ENCODE data around the gene ALK.

DNA sequence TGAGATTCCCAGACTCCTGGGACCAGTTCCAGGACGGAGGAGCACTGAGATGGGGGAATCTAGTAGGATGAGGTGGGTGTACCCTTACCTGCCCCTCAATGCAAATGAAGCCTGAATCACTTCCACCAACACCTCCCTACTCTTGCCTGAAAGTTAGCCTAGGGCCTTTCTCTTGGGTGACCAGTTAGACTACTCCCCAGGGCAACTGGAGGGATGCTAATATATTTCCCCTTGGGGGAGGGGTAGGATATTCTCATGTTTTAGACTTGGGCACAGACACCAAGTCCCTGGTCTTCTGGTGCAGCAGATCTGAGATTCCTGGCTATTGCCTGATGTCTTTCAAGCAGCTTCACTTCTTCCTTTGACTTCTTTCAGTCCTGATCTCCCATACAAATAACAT, 334.5 kb downstream of the ALK start:
- TF ChIP-seq, protein P1, sequence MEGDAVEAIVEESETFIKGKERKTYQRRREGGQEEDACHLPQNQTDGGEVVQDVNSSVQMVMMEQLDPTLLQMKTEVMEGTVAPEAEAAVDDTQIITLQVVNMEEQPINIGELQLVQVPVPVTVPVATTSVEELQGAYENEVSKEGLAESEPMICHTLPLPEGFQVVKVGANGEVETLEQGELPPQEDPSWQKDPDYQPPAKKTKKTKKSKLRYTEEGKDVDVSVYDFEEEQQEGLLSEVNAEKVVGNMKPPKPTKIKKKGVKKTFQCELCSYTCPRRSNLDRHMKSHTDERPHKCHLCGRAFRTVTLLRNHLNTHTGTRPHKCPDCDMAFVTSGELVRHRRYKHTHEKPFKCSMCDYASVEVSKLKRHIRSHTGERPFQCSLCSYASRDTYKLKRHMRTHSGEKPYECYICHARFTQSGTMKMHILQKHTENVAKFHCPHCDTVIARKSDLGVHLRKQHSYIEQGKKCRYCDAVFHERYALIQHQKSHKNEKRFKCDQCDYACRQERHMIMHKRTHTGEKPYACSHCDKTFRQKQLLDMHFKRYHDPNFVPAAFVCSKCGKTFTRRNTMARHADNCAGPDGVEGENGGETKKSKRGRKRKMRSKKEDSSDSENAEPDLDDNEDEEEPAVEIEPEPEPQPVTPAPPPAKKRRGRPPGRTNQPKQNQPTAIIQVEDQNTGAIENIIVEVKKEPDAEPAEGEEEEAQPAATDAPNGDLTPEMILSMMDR (IDR thresholded peaks at IDR 0.05) = no peak
- TF ChIP-seq POLR2AphosphoS5 (IDR thresholded peaks at IDR 0.05) (no peak), POLR2A (IDR thresholded peaks at IDR 0.05; ENCODE audit: low read depth) (no peak), EP300 (IDR thresholded peaks at IDR 0.05) (no peak)

Measured in esophagus muscularis mucosa (tissue), 4 donors.